Measurements from ENCODE around the gene CADM1.

CADM1 gene

GRCh38 chr11:115462004-115462541 is 42.1 kb downstream of the CADM1 start:
- Histone ChIP-seq H3K27me3 (ENCODE audit: control insufficient read depth in 3 of 3, insufficient read depth in 3 of 3, low read depth in 1 of 3, low read length in 3 of 3) (no peaks in the 10 kb centered on the region), H3K18ac (ENCODE audit: low read length) (no peak overlapping the region), H4K8ac (ENCODE audit: low read depth, low read length) (no peak overlapping the region), H2BK12ac (ENCODE audit: low read length) (no peak overlapping the region), H3K4ac (ENCODE audit: low read length) (no peak overlapping the region), H3K9ac (ENCODE audit: low read depth, low read length, poor library complexity) (no peak overlapping the region), H3K4me3 (ENCODE audit: low read length in 2 of 2) (no peak overlapping the region), H3K4me1 (ENCODE audit: control insufficient read depth in 2 of 2, insufficient read depth in 1 of 2, low read depth in 1 of 2, low read length in 2 of 2) (peaks cover 5 to 6% of the 10 kb centered on the region in 2 donors), H3K9me3 (replicated peaks in 1 of 2; ENCODE audit: control insufficient read depth in 2 of 2, insufficient read depth in 1 of 2, low read depth in 1 of 2, low read length in 2 of 2) (no peaks in the 10 kb centered on the region), H3K14ac (ENCODE audit: low read length) (no peak overlapping the region), H3K23ac (ENCODE audit: low read depth, low read length, poor library complexity) (no peak overlapping the region), H2BK5ac (ENCODE audit: low read length) (no peak overlapping the region), H3K27ac (replicated peaks; ENCODE audit: low read length) (no peak overlapping the region), H2BK120ac (ENCODE audit: low read depth, low read length) (no peak overlapping the region), H2BK15ac (ENCODE audit: low read length) (no peak overlapping the region), H3K4me2 (ENCODE audit: insufficient read depth, low read length, poor library complexity, severe bottlenecking) (no peak overlapping the region), H4K91ac (ENCODE audit: low read depth, low read length, poor library complexity) (no peak overlapping the region), H2AFZ (ENCODE audit: low read length) (no peak overlapping the region), H3K79me1 (ENCODE audit: low read depth, low read length) (no peaks in the 10 kb centered on the region), H2AK5ac (ENCODE audit: low read depth, low read length) (no peak overlapping the region), H3K36me3 (replicated peaks in 1 of 2; ENCODE audit: control insufficient read depth in 2 of 2, insufficient read depth in 2 of 2, low read length in 2 of 2) (no peaks in the 10 kb centered on the region)
- no peak for DNase-seq (ENCODE audit: low spot score)
- WGBS, 2 donors (ENCODE audit: extremely low coverage in 2 of 2, insufficient read length in 2 of 2, insufficient replicate concordance in 1 of 2): no CpG with 5 or more reads among the region's 18 CpGs

GRCh38 chr11:115460512-115460911 is 43.7 kb downstream of the CADM1 start:
- Histone ChIP-seq H3K9me3 (replicated peaks in 1 of 2; ENCODE audit: control insufficient read depth in 2 of 2, insufficient read depth in 1 of 2, low read depth in 1 of 2, low read length in 2 of 2) (no peaks in the 10 kb centered on the region), H3K27ac (replicated peaks; ENCODE audit: low read length) (no peak overlapping the region), H3K4ac (ENCODE audit: low read length) (no peak overlapping the region), H2BK15ac (ENCODE audit: low read length) (no peak overlapping the region), H3K4me1 (ENCODE audit: control insufficient read depth in 2 of 2, insufficient read depth in 1 of 2, low read depth in 1 of 2, low read length in 2 of 2) (peaks cover 5 to 9% of the 10 kb centered on the region in 2 donors), H4K8ac (ENCODE audit: low read depth, low read length) (no peak overlapping the region), H2AFZ (ENCODE audit: low read length) (no peak overlapping the region), H3K36me3 (replicated peaks in 1 of 2; ENCODE audit: control insufficient read depth in 2 of 2, insufficient read depth in 2 of 2, low read length in 2 of 2) (no peaks in the 10 kb centered on the region), H3K79me1 (ENCODE audit: low read depth, low read length) (no peaks in the 10 kb centered on the region), H3K9ac (ENCODE audit: low read depth, low read length, poor library complexity) (no peak overlapping the region), H3K4me2 (ENCODE audit: insufficient read depth, low read length, poor library complexity, severe bottlenecking) (no peak overlapping the region), H2AK5ac (ENCODE audit: low read depth, low read length) (no peak overlapping the region), H2BK120ac (ENCODE audit: low read depth, low read length) (no peak overlapping the region), H3K27me3 (ENCODE audit: control insufficient read depth in 3 of 3, insufficient read depth in 3 of 3, low read depth in 1 of 3, low read length in 3 of 3) (no peaks in the 10 kb centered on the region), H2BK12ac (ENCODE audit: low read length) (no peak overlapping the region), H4K91ac (ENCODE audit: low read depth, low read length, poor library complexity) (no peak overlapping the region), H2BK5ac (ENCODE audit: low read length) (no peak overlapping the region), H3K18ac (ENCODE audit: low read length) (no peak overlapping the region), H3K14ac (ENCODE audit: low read length) (no peak overlapping the region), H3K4me3 (ENCODE audit: low read length in 2 of 2) (no peak overlapping the region), H3K23ac (ENCODE audit: low read depth, low read length, poor library complexity) (no peak overlapping the region)
- no CpG with 5 or more reads among the region's 1 CpG for WGBS, 2 donors (ENCODE audit: extremely low coverage in 2 of 2, insufficient read length in 2 of 2, insufficient replicate concordance in 1 of 2)
- no peak for DNase-seq (ENCODE audit: low spot score)

GRCh38 chr11:115459563-115459962 is 44.7 kb downstream of the CADM1 start:
- no peaks in the 10 kb centered on the region for H3K27me3 ChIP-seq (ENCODE audit: control insufficient read depth in 3 of 3, insufficient read depth in 3 of 3, low read depth in 1 of 3, low read length in 3 of 3)
- no peak overlapping the region for H3K4ac ChIP-seq (ENCODE audit: low read length)
- H3K27ac ChIP-seq (replicated peaks; ENCODE audit: low read length): no peak overlapping the region
- H4K91ac ChIP-seq (ENCODE audit: low read depth, low read length, poor library complexity): no peak overlapping the region
- no peak overlapping the region for H2BK15ac ChIP-seq (ENCODE audit: low read length)
- DNase-seq (ENCODE audit: low spot score): no peak
- no peak overlapping the region for H3K23ac ChIP-seq (ENCODE audit: low read depth, low read length, poor library complexity)
- no peak overlapping the region for H4K8ac ChIP-seq (ENCODE audit: low read depth, low read length)
- no peak overlapping the region for H3K4me2 ChIP-seq (ENCODE audit: insufficient read depth, low read length, poor library complexity, severe bottlenecking)
- no peaks in the 10 kb centered on the region for H3K9me3 ChIP-seq (replicated peaks in 1 of 2; ENCODE audit: control insufficient read depth in 2 of 2, insufficient read depth in 1 of 2, low read depth in 1 of 2, low read length in 2 of 2)
- H3K18ac ChIP-seq (ENCODE audit: low read length): no peak overlapping the region
- no peak overlapping the region for H2AK5ac ChIP-seq (ENCODE audit: low read depth, low read length)
- H2AFZ ChIP-seq (ENCODE audit: low read length): no peak overlapping the region
- peaks cover 5 to 7% of the 10 kb centered on the region in 2 donors for H3K4me1 ChIP-seq (ENCODE audit: control insufficient read depth in 2 of 2, insufficient read depth in 1 of 2, low read depth in 1 of 2, low read length in 2 of 2)
- H3K79me1 ChIP-seq (ENCODE audit: low read depth, low read length): no peaks in the 10 kb centered on the region
- H3K14ac ChIP-seq (ENCODE audit: low read length): no peak overlapping the region
- no peaks in the 10 kb centered on the region for H3K36me3 ChIP-seq (replicated peaks in 1 of 2; ENCODE audit: control insufficient read depth in 2 of 2, insufficient read depth in 2 of 2, low read length in 2 of 2)
- H2BK12ac ChIP-seq (ENCODE audit: low read length): no peak overlapping the region
- no peak overlapping the region for H3K9ac ChIP-seq (ENCODE audit: low read depth, low read length, poor library complexity)
- H2BK5ac ChIP-seq (ENCODE audit: low read length): no peak overlapping the region
- H2BK120ac ChIP-seq (ENCODE audit: low read depth, low read length): no peak overlapping the region
- no peak overlapping the region for H3K4me3 ChIP-seq (ENCODE audit: low read length in 2 of 2)

GRCh38 chr11:115458877-115459276 is 45.3 kb downstream of the CADM1 start:
- Histone ChIP-seq H3K23ac (ENCODE audit: low read depth, low read length, poor library complexity) (no peak overlapping the region), H3K4ac (ENCODE audit: low read length) (no peak overlapping the region), H2AFZ (ENCODE audit: low read length) (no peak overlapping the region), H3K36me3 (replicated peaks in 1 of 2; ENCODE audit: control insufficient read depth in 2 of 2, insufficient read depth in 2 of 2, low read length in 2 of 2) (no peaks in the 10 kb centered on the region), H3K79me1 (ENCODE audit: low read depth, low read length) (no peaks in the 10 kb centered on the region), H2BK5ac (ENCODE audit: low read length) (no peak overlapping the region), H2BK12ac (ENCODE audit: low read length) (no peak overlapping the region), H2AK5ac (ENCODE audit: low read depth, low read length) (no peak overlapping the region), H3K9me3 (replicated peaks in 1 of 2; ENCODE audit: control insufficient read depth in 2 of 2, insufficient read depth in 1 of 2, low read depth in 1 of 2, low read length in 2 of 2) (no peaks in the 10 kb centered on the region), H3K9ac (ENCODE audit: low read depth, low read length, poor library complexity) (no peak overlapping the region), H3K4me2 (ENCODE audit: insufficient read depth, low read length, poor library complexity, severe bottlenecking) (no peak overlapping the region), H3K27me3 (ENCODE audit: control insufficient read depth in 3 of 3, insufficient read depth in 3 of 3, low read depth in 1 of 3, low read length in 3 of 3) (no peaks in the 10 kb centered on the region), H2BK15ac (ENCODE audit: low read length) (no peak overlapping the region), H3K4me3 (ENCODE audit: low read length in 2 of 2) (no peak overlapping the region), H2BK120ac (ENCODE audit: low read depth, low read length) (no peak overlapping the region), H3K14ac (ENCODE audit: low read length) (no peak overlapping the region), H4K91ac (ENCODE audit: low read depth, low read length, poor library complexity) (no peak overlapping the region), H3K4me1 (ENCODE audit: control insufficient read depth in 2 of 2, insufficient read depth in 1 of 2, low read depth in 1 of 2, low read length in 2 of 2) (peaks cover 5 to 7% of the 10 kb centered on the region in 2 donors), H4K8ac (ENCODE audit: low read depth, low read length) (no peak overlapping the region), H3K27ac (replicated peaks; ENCODE audit: low read length) (no peak overlapping the region), H3K18ac (ENCODE audit: low read length) (no peak overlapping the region)
- no peak for DNase-seq (ENCODE audit: low spot score)
- no CpG with 5 or more reads among the region's 4 CpGs for WGBS, 2 donors (ENCODE audit: extremely low coverage in 2 of 2, insufficient read length in 2 of 2, insufficient replicate concordance in 1 of 2)

All from neuronal stem cell (in vitro differentiated cells).